Mucosa of rectum (tissue), 2 donors: ENCODE results near the gene CHD6.
"Not testable (repeated sequence)": the region's sequence is repeated elsewhere in the genome, so short reads cannot be mapped to it uniquely, and the experiment has no call there.

ENCODE experiments used
- H3K27ac ChIP-seq, 2 donors: one replicate each; pipeline ENCODE4 v1.7.0; 2013; ENCODE audit warnings: inconsistent platforms in 2 of 2, low read depth in 2 of 2, low read length in 2 of 2
- H3K27me3 ChIP-seq, 2 donors: one replicate each; pipeline ENCODE4 v1.7.0; 2013; ENCODE audit warnings: low read length in 2 of 2; ENCODE audit not compliant: control insufficient read depth in 2 of 2, insufficient read depth in 2 of 2
- H3K36me3 ChIP-seq, 2 donors: one replicate each; pipeline ENCODE4 v1.7.0; 2013; ENCODE audit warnings: low read length in 2 of 2; ENCODE audit not compliant: control insufficient read depth in 2 of 2, insufficient read depth in 2 of 2
- H3K4me1 ChIP-seq, 2 donors: one replicate each; pipeline ENCODE4 v1.7.0; 2013; ENCODE audit warnings: low read length in 2 of 2, mild to moderate bottlenecking in 1 of 2; ENCODE audit not compliant: control insufficient read depth in 2 of 2, insufficient read depth in 2 of 2
- H3K4me3 ChIP-seq, 2 donors: one replicate each; pipeline ENCODE4 v1.7.0; 2013; ENCODE audit warnings: low read length in 2 of 2
- H3K9ac ChIP-seq, 2 donors: one replicate each; pipeline ENCODE4 v1.7.0; 2013; ENCODE audit warnings: low read length in 2 of 2, low read depth in 1 of 2, mild to moderate bottlenecking in 1 of 2
- H3K9me3 ChIP-seq, 2 donors: one replicate each; pipeline ENCODE4 v1.7.0; 2013; ENCODE audit warnings: low read length in 2 of 2; ENCODE audit not compliant: control insufficient read depth in 2 of 2
- donor health status: healthy.
- donor health status: Normal muscosa, but diverticular disease.

CHD6 gene

GRCh38 chr20:41552295-41553068 is 65.7 kb downstream of the CHD6 start:
- Histone ChIP-seq H3K36me3 (no peaks in the 10 kb centered on the region), H3K27me3 (no peaks in the 10 kb centered on the region), H3K4me1 (no peaks in the 10 kb centered on the region), H3K4me3 (no peak overlapping the region), H3K9me3 (peaks cover 0 to 2% of the 10 kb centered on the region in 2 donors), H3K9ac (no peak overlapping the region), H3K27ac (no peak overlapping the region)

GRCh38 chr20:41551011-41551705 is 67.0 kb downstream of the CHD6 start:
- Histone ChIP-seq H3K9me3 (peaks cover 0 to 2% of the 10 kb centered on the region in 2 donors), H3K36me3 (no peaks in the 10 kb centered on the region), H3K27ac (no peak overlapping the region), H3K4me3 (no peak overlapping the region), H3K27me3 (no peaks in the 10 kb centered on the region), H3K9ac (no peak overlapping the region), H3K4me1 (no peaks in the 10 kb centered on the region)

GRCh38 chr20:41547221-41547620 is 71.0 kb downstream of the CHD6 start:
- peaks cover 0 to 2% of the 10 kb centered on the region in 2 donors for H3K9me3 ChIP-seq
- no peaks in the 10 kb centered on the region for H3K36me3 ChIP-seq
- no peak overlapping the region for H3K27ac ChIP-seq
- no peaks in the 10 kb centered on the region for H3K27me3 ChIP-seq
- H3K9ac ChIP-seq = no peak overlapping the region
- no peaks in the 10 kb centered on the region for H3K4me1 ChIP-seq
- no peak overlapping the region for H3K4me3 ChIP-seq

- Histone ChIP-seq H3K4me1 (no peaks in the 10 kb centered on the region), H3K4me3 (no peak overlapping the region), H3K36me3 (no peaks in the 10 kb centered on the region), H3K27ac (no peak overlapping the region), H3K9ac (no peak overlapping the region), H3K9me3 (peaks cover 0 to 2% of the 10 kb centered on the region in 2 donors), H3K27me3 (no peaks in the 10 kb centered on the region)
These were observed 71.6 kb downstream of the CHD6 start for GRCh38 chr20:41546535-41546934.

- Histone ChIP-seq H3K9ac (no peak overlapping the region), H3K4me3 (no peak overlapping the region), H3K4me1 (no peaks in the 10 kb centered on the region), H3K27me3 (no peaks in the 10 kb centered on the region), H3K27ac (no peak overlapping the region), H3K36me3 (no peaks in the 10 kb centered on the region), H3K9me3 (no peaks in the 10 kb centered on the region)
These were observed 73.7 kb downstream of the CHD6 start for GRCh38 chr20:41544472-41544871.

GRCh38 chr20:41540918-41541317 is 77.3 kb downstream of the CHD6 start:
- H3K27me3 ChIP-seq = no peaks in the 10 kb centered on the region
- no peaks in the 10 kb centered on the region for H3K9me3 ChIP-seq
- no peak overlapping the region for H3K9ac ChIP-seq
- no peak overlapping the region for H3K4me3 ChIP-seq
- peaks cover 0 to 2% of the 10 kb centered on the region in 2 donors for H3K4me1 ChIP-seq
- no peak overlapping the region for H3K27ac ChIP-seq
- H3K36me3 ChIP-seq = peaks cover 0 to 3% of the 10 kb centered on the region in 2 donors

- no peak overlapping the region for H3K27ac ChIP-seq
- no peak overlapping the region for H3K4me3 ChIP-seq
- no peaks in the 10 kb centered on the region for H3K27me3 ChIP-seq
- H3K36me3 ChIP-seq = peaks cover 0 to 3% of the 10 kb centered on the region in 2 donors
- H3K4me1 ChIP-seq = peaks cover 0 to 2% of the 10 kb centered on the region in 2 donors
- H3K9me3 ChIP-seq = no peaks in the 10 kb centered on the region
- H3K9ac ChIP-seq = no peak overlapping the region
These were observed 77.7 kb downstream of the CHD6 start for GRCh38 chr20:41540459-41540858.

- Histone ChIP-seq H3K9ac (no peak overlapping the region), H3K4me3 (no peak overlapping the region), H3K36me3 (peaks cover 0 to 3% of the 10 kb centered on the region in 2 donors), H3K9me3 (no peaks in the 10 kb centered on the region), H3K27me3 (no peaks in the 10 kb centered on the region), H3K27ac (no peak overlapping the region), H3K4me1 (peaks cover 0 to 2% of the 10 kb centered on the region in 2 donors)
These were observed 79.2 kb downstream of the CHD6 start for GRCh38 chr20:41538810-41539596.

- Histone ChIP-seq H3K27ac (no peak overlapping the region), H3K9ac (no peak overlapping the region), H3K9me3 (no peaks in the 10 kb centered on the region), H3K36me3 (peaks cover 3 to 4% of the 10 kb centered on the region in 2 donors), H3K4me1 (peaks cover 0 to 2% of the 10 kb centered on the region in 2 donors), H3K4me3 (no peak overlapping the region), H3K27me3 (no peaks in the 10 kb centered on the region)
These were observed 80.3 kb downstream of the CHD6 start for GRCh38 chr20:41537865-41538264.

GRCh38 chr20:41535551-41535950 is 82.6 kb downstream of the CHD6 start:
- H3K9me3 ChIP-seq, H3K9ac ChIP-seq, H3K27ac ChIP-seq, H3K4me3 ChIP-seq, H3K4me1 ChIP-seq, H3K27me3 ChIP-seq: not testable (repeated sequence)
- H3K36me3 ChIP-seq = peaks cover 13 to 17% of the 10 kb centered on the region in 2 donors
